GM21528 (cell line): Measurements from ENCODE around the gene OR6S1.
"Not testable (repeated sequence)": the region's sequence is repeated elsewhere in the genome, so short reads cannot be mapped to it uniquely, and the experiment has no call there.

Experiments used
- ATAC-seq: cut with Tn5 transposase; IDR thresholded peaks from one replicate; pipeline ENCODE4 v1.9.1; 2021; ENCODE audit warnings: mild to moderate bottlenecking, moderate library complexity; ENCODE audit not compliant: unreplicated experiment, low FRiP score

The OR6S1 gene

GRCh38 chr14:20613094-20614037 lies 28.1 kb downstream of the OR6S1 start:
- ATAC-seq, result peak; percentile 64

- ATAC-seq, result no peak
These were observed 29.1 kb downstream of the OR6S1 start for GRCh38 chr14:20612403-20612802.

DNA sequence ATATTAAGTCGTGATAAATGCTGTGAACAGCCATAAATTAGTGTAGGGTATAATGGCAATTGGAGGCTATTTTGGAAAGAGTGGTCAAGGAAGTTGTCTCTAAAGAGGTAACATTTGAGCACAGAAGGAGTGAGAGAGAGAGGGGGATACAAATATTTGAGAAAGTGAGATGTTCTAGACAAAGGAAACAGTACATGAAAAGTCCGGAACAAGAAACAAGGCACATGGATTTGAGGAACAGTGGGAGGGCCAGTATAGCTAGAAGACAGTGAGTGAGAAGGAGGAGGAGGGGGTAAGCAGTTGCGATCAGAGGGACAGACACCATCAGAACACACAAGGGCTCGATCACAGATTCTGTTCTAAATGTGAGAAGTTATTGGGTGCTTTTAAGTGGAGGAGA lies 30.2 kb downstream of the OR6S1 start:
- ATAC-seq, result no peak

DNA sequence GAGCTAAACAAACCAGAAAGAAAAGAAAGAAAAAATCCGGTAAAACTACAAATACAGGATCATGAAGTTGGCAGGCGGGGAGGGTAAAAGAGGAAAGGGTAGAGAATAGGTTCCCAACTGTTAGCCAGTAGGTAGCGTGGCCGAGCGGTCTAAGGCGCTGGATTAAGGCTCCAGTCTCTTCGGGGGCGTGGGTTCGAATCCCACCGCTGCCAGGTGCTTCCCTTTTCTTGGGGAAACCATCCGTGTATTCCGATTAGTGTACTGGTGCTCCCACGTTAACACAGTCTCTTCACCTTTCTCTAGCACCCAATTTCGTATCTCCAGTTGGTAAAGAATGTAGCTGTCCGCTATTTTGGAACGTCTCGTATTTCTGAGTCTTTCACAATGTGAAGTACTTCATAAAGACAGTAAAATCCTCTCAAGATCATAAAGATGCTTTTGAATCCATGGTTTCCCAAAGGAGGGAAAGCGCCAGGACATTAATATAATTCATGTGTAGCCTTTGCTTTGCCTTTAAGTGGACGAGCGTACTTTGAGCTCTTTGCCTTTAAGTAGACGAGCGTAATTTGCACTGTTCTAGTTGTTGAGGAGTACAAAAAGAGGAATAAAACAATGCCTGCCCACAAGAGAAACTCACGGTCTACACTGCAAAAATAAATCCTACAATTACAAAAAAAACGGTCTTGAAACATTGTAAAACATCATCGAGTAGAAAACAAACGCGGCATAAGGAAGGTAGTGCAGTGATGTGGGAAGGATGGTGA lies 31.3 kb downstream of the OR6S1 start:
- no peak for ATAC-seq

DNA sequence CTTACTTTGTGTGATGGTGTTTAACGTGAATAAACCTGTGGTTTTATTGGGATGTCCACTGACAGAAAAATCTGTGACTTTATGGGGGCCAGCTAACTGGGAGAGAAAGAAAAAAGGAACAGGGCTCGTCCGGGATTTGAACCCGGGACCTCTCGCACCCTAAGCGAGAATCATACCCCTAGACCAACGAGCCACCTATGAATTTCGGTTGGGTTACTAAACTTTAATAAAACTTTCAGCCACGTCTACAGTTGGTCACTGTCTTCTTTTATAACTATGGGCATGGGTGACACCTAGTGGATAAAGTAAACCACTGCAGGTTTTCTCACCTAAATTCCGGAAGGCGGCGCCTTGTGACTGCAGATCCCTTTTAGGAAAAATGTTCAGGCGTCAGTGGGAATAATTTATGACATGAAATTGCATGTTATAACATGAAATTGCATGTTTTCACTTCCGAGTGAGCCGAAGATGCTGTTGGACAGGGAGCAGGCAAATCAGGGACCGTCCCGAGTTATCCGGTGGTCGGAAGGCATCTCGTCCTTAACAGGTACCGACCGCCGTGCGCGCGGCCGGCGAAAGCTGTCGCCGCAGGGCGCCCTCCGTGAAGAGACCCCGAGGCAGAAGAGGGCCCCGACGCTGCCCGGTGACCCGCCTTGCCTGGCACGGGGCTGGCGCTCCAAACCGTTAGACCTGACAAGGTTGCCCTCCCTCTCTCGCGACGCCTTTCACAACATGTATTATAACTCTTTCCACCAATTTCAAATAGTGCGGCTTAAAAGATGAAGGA lies 32.1 kb downstream of the OR6S1 start:
- ATAC-seq, result peak; percentile 24

GRCh38 chr14:20608383-20609110 lies 32.9 kb downstream of the OR6S1 start:
- ATAC-seq, result no peak

DNA sequence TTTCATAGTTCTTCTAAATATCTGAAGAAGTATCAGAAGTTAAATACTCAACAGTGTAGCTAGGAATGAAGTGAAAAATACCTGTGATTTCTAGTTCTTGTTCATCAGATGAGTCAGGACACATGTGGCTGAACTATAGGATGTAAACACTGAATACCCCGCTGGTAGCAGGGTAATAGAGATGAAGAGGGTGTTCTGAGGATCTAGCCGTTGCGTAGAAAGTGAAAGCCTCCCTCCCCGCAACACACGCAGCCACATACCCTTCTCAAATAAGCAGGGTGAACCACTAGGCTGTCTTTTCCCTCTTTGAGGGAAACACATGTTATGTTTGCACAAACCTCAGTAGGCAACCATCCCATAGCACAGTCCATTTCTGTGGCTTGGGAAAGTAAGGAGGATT lies 33.9 kb downstream of the OR6S1 start:
- ATAC-seq, result no peak

- ATAC-seq, result no peak
These were observed 34.6 kb downstream of the OR6S1 start for GRCh38 chr14:20606902-20607242.

DNA sequence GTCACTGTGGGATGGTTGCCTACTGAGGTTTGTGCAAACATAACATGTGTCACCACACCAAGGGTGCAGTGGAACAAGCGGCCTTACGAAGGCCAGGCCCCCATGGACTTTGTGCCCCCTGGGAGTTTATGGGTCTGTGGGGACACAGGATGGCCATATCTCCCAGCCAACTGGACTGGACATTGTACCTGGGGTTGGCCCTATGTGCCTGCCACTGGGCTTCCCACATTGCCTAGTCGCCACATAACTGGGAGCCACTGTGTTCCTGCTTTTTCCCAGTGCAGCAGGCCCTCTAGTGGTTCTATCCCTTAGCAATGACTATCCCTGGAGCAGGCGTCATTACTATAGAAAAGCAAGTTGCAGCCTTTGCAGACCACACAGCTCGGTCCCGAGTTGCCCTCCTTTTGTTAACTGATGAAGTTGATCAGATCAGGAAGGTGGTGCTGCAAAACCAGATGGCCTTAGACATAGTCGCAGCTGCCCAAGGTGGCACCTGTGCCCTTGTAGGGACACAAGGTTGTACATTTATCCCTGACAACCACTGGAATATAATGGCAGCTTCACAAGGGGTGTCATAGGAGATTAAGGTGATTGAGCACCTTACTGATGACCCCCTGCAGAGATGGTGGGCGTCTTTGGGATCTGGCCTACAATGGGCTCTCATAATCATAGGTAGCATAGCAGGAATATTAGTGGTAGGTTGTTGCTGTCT lies 35.1 kb downstream of the OR6S1 start:
- ATAC-seq, result no peak

DNA sequence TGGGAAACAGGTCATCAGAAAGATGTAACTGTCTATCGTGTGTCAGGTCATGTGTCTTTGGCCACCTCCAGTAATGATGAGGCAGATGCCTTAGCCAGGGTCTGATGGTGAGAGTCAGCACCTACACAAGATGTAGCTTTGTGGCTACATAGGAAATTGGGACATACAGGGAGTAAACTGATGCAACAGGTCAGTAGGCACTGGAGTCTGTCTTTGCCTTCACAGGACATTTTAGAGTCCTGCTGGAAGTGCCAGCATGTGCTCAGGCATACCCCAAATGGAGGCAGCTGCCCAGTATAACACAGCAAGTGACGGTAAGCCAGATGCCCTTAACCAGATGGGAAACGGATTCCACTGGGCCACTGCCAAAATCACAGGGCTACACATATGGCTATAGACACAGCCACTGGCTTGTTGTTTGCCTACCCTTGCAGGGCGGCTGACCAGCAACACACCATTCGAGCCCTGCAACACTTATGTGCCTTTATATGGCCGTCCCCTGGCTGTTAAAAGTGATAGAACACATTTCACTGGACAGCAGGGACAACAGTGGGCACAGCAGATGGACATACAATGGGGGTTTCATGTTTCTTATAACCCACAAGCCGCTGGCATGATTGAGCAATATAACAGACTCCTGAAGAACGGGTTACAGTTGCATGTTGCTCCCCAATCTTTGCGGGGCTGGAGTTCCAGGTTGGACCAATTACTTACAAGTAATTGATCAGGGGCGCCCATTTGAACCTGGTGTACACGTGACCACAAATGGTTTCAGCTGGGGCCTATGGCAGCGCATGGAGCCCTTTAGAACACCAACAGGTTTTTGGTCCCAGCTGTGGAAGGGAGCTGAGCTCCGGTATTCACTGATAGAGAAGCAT lies 37.4 kb downstream of the OR6S1 start:
- no peak for ATAC-seq

DNA sequence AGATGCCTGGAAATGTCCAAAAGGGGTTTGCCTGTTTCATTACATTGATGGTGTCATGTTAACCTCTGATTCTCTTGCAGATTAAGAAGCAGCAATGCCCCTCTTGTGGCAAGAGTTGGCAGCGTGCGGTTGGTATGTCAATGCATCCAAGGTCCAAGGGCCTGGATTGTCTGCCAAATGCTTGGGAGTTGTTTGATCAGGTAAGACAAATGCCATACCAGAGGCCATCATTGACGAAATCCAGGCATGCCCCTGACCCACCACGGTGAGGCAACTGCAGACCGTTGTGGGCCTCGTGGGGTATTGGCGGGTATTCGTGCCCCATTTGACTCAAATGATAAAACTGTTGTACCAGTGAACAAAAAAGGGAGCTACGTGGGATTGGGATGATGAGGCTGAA lies 38.9 kb downstream of the OR6S1 start:
- ATAC-seq, result no peak

GRCh38 chr14:20601522-20601921 lies 40.0 kb downstream of the OR6S1 start:
- ATAC-seq, result no peak

DNA sequence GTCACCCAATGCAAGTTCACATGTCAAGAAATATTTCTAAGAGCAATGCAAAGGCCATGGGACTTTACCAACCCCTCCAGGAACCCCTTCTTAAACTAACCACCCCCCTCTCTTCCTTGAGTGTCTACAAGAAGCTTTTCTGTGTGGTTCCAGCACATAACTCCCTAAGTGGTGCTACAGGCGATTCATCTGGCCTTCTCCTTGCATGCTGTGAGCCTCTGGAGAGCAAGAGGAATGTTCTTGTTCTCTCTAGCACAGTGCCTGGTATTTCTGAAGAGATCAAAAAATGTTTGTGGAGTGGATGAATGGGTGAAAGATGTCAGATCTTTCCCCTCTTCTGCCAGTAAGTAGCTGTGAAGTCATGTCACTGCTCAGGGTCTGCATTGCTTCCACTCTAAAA lies 44.4 kb downstream of the OR6S1 start:
- ATAC-seq, result no peak

DNA sequence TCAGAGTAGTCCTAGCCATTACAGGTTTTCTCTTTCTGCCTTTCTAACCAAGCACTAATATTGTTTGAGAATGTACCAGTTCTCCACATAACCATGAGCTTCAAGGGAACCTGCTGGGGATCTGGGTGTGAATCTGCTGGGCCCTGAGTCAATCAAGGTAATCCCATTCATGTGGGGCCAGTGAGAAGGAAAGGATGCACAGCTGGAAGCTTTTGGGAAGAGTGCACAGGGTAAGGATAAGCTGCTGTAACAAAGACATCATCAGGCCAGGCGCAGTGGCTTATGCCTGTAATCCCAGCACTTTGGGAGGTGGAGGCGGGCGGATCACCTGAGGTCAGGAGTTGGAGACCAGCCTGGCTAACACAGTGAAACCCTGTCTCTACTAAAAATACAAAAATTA lies 45.8 kb downstream of the OR6S1 start:
- not testable (repeated sequence) for ATAC-seq

- no peak for ATAC-seq
These were observed 48.9 kb downstream of the OR6S1 start for GRCh38 chr14:20592574-20592973.

- ATAC-seq, result no peak
These were observed 50.3 kb downstream of the OR6S1 start, which contains the start of gene RNASE12 for GRCh38 chr14:20591235-20591634. TSS of gene RNASE12 (minus strand) at chr14:20591376. CDS start at chr14:20590723, 653 bp downstream.
